GM12878 (cell line): ENCODE data around the gene RAB8A.

ENCODE experiments used
- CTCF ChIP-seq, 3 experiments: IDR thresholded peaks in 2 of 3; conservative IDR thresholded peaks in 1 of 3; 2 replicates each; pipeline ENCODE4 v1.5.1; 2011; ENCODE audit warnings: low read depth in 3 of 3, low read length in 3 of 3, mild to moderate bottlenecking in 3 of 3, control low read depth in 2 of 3, moderate library complexity in 2 of 3, inconsistent platforms in 1 of 3, mixed read lengths in 1 of 3; ENCODE audit not compliant: control insufficient read depth in 2 of 3, insufficient read depth in 1 of 3; ENCODE audit errors: extremely low read depth in 1 of 3
- POLR2A ChIP-seq: IDR thresholded peaks from 2 replicates; pipeline ENCODE4 v1.6.1; 2011; ENCODE audit warnings: low read depth, mild to moderate bottlenecking, low read length
- RAD51 ChIP-seq: fragments of 450-650 bp; IDR thresholded peaks from 2 replicates; pipeline ENCODE4 v1.6.1; 2016; ENCODE audit warnings: moderate library complexity, mild to moderate bottlenecking, inconsistent platforms
- ZNF207 ChIP-seq: fragments of 450-650 bp; IDR thresholded peaks from 2 replicates; pipeline ENCODE4 v1.6.1; 2014; ENCODE audit warnings: antibody characterized with exemption, mild to moderate bottlenecking, borderline replicate concordance
- ZNF274 ChIP-seq: IDR thresholded peaks from one replicate; pipeline ENCODE4 v1.8.0; 2011; ENCODE audit not compliant: insufficient read length, insufficient read depth

GRCh38 chr19:16127080-16127479 lies 15.4 kb downstream of the RAB8A start:
- TF ChIP-seq RAD51 (no peak), CTCF (IDR thresholded peaks at IDR 0.05 in 2 of 3, conservative IDR thresholded peaks at IDR 0.05 in 1 of 3; ENCODE audit: control insufficient read depth in 2 of 3, extremely low read depth in 1 of 3, insufficient read depth in 1 of 3, low read depth in 3 of 3, low read length in 3 of 3) (no peak), ZNF207 (no peak), POLR2A (no peak), ZNF274 (no peak)
